ENCODE results near the gene ADSL. TPM values are rescaled to one million over a fixed set of nuclear protein-coding genes. Genes with fewer than 3 reads are reported as not detected.

Gene ADSL
- total and polyA plus RNA-seq, 2 of the 4 experiments (the other 2 are of a cell fraction) = 93.6 to 229 TPM

GRCh38 chr22:40414838-40415505 is 68.7 kb downstream of the ADSL start:
- H3K56ac ChIP-seq (ENCODE audit: extremely low read depth, insufficient read depth, low read length) = no peak overlapping the region
- peaks cover 59% of the 10 kb centered on the region for H3K36me3 ChIP-seq (ENCODE audit: control insufficient read depth, insufficient read depth, low read length)
- DNase-seq (no peak), ATAC-seq (ENCODE audit: low read depth) (no peak; the same call in 1 of the 2 replicates)
- intact Hi-C loops (cut with micrococcal nuclease) = no loop called here
- ChIA-PET CTCF (no interaction called here), POLR2A (ENCODE audit: unreplicated experiment) (no interaction called here)
- H2BK5ac ChIP-seq (ENCODE audit: low read depth, low read length, poor library complexity, severe bottlenecking) = no peak overlapping the region
- no peak overlapping the region for H3K9ac ChIP-seq (ENCODE audit: low read depth, low read length)
- dilution Hi-C loops (cut with HindIII; ENCODE audit: low sequenced_read_pairs, unreplicated experiment) = no loop called here
- H3K9me3 ChIP-seq (ENCODE audit: control insufficient read depth, insufficient read depth, low read length) = no peaks in the 10 kb centered on the region
- H3K27ac ChIP-seq (ENCODE audit: insufficient read depth, low read length) = peak overlapping the region; percentile 14; the same call in 1 of the 2 replicates
- no peak overlapping the region for H3K18ac ChIP-seq (ENCODE audit: low read depth, low read length)
- no peak overlapping the region for H2AK5ac ChIP-seq (ENCODE audit: low read depth, low read length)
- H3K27me3 ChIP-seq (ENCODE audit: control insufficient read depth, insufficient read depth, low read length) = no peaks in the 10 kb centered on the region
- no peak overlapping the region for H3K4ac ChIP-seq (ENCODE audit: low read depth, low read length)
- WGBS, 2 experiments (ENCODE audit: extremely low coverage in 2 of 2, insufficient read length in 1 of 2) = 96% methylated on average over 5 of the region's 10 CpGs; no CpG with 5 or more reads in 1 of the 2 experiments
- H4K5ac ChIP-seq (ENCODE audit: low read depth, low read length) = no peak overlapping the region
- no peak overlapping the region for H2BK20ac ChIP-seq (ENCODE audit: low read depth, low read length)
- no peak overlapping the region for H4K91ac ChIP-seq (ENCODE audit: insufficient read depth, low read depth, low read length)
- TF ChIP-seq RFX5 (IDR thresholded peaks at IDR 0.05; ENCODE audit: low read depth, low read length) = no peak
- no peak for TF ChIP-seq MAZ (IDR thresholded peaks at IDR 0.05; ENCODE audit: borderline replicate concordance, low read depth, low read length)
- TF ChIP-seq CEBPB (IDR thresholded peaks at IDR 0.05; ENCODE audit: low read depth, low read length) = no peak
- no peak for TF ChIP-seq FOS (IDR thresholded peaks at IDR 0.05; ENCODE audit: low read depth, low read length)
- TF ChIP-seq CHD1 (IDR thresholded peaks at IDR 0.05; ENCODE audit: low read depth, low read length) = no peak
- TF ChIP-seq MXI1 (IDR thresholded peaks at IDR 0.05; ENCODE audit: borderline replicate concordance, low read depth, low read length) = no peak
- TF ChIP-seq BHLHE40 (IDR thresholded peaks at IDR 0.05; ENCODE audit: low read depth, low read length) = no peak
- TF ChIP-seq RCOR1 (IDR thresholded peaks at IDR 0.05; ENCODE audit: insufficient replicate concordance, low read length) = no peak
- TF ChIP-seq SMC3 (IDR thresholded peaks at IDR 0.05; ENCODE audit: low read depth, low read length) = no peak
- no peak for TF ChIP-seq RAD21 (IDR thresholded peaks at IDR 0.05; ENCODE audit: low read length)
- TF ChIP-seq USF2 (IDR thresholded peaks at IDR 0.05; ENCODE audit: low read depth, low read length) = no peak
- TF ChIP-seq ELK1 (IDR thresholded peaks at IDR 0.05; ENCODE audit: borderline replicate concordance, low read depth, low read length) = no peak
- H2AK9ac ChIP-seq (replicated peaks; ENCODE audit: low read depth, low read length, poor library complexity) = peak overlapping the region; percentile 52
- H3K14ac ChIP-seq (replicated peaks; ENCODE audit: low read depth, low read length) = no peak overlapping the region
- H3K4me2 ChIP-seq (ENCODE audit: low read depth, low read length) = no peak overlapping the region
- H2BK15ac ChIP-seq (ENCODE audit: low read depth, low read length) = no peak overlapping the region
- in situ Hi-C loops (cut with MboI; ENCODE audit: low sequenced_read_pairs) = no loop called here
- no peak overlapping the region for H3K4me3 ChIP-seq (ENCODE audit: insufficient read depth, low read depth, low read length)
- H3K4me1 ChIP-seq (ENCODE audit: control insufficient read depth, insufficient read depth, low read length) = peaks cover 7% of the 10 kb centered on the region; the same call in 1 of the 2 replicates
- peaks cover 29% of the 10 kb centered on the region for H4K20me1 ChIP-seq (ENCODE audit: insufficient read depth, low read length)
- peaks cover 7 to 74% of the 10 kb centered on the region in 2 experiments; a peak in 3 of 4 replicates for H3K79me1 ChIP-seq (ENCODE audit: low read depth in 1 of 2, low read length in 2 of 2)
- no TSS peak for BruUV-seq (replicated peaks)
- peaks cover 16% of the 10 kb centered on the region; the same call in 1 of the 2 replicates for H3K9me1 ChIP-seq (ENCODE audit: insufficient read depth, low read length)
- H2BK120ac ChIP-seq (ENCODE audit: low read depth, low read length) = no peak overlapping the region
- peak overlapping the region; percentile 32 for H2AFZ ChIP-seq (replicated peaks; ENCODE audit: low read length, poor library complexity)
- peak overlapping the region in 1 of 2 experiments; percentile 49; a peak in 1 of 4 replicates for H4K8ac ChIP-seq (ENCODE audit: low read depth in 2 of 2, low read length in 2 of 2)
- H3K23ac ChIP-seq (ENCODE audit: low read depth, low read length) = no peak overlapping the region
